Natural killer cell (primary cell): Measurements from ENCODE around the gene MROH7. TPM values are rescaled to one million over a fixed set of nuclear protein-coding genes. Genes with fewer than 3 reads are reported as not detected.

Source experiments
- ATAC-seq, 3 donors: fragments of 150-1000 bp in 2 of 3; fragments of 200-7000 bp in 1 of 3; cut with Tn5 transposase; 1 replicate in 1 of 3; 2 replicates in 2 of 3; pipeline ENCODE4 v1.10.0; 2021; ENCODE audit warnings: mild to moderate bottlenecking in 2 of 3, moderate library complexity in 2 of 3
- DNase-seq, 2 donors: peaks; one replicate each; pipeline versions ENCODE4 v3.0.0 to v3.0.0-alpha.2; 2013 to 2021; ENCODE audit warnings: mixed read lengths in 1 of 2
- H3K27ac ChIP-seq: one replicate; pipeline ENCODE4 v1.5.1; 2013; ENCODE audit warnings: mild to moderate bottlenecking, low read length
- H3K27me3 ChIP-seq: one replicate; pipeline ENCODE4 v1.6.1; 2013; ENCODE audit warnings: low read length; ENCODE audit not compliant: control insufficient read depth, insufficient read depth
- H3K36me3 ChIP-seq: one replicate; pipeline ENCODE4 v1.6.1; 2013; ENCODE audit warnings: low read length; ENCODE audit not compliant: control insufficient read depth, insufficient read depth
- H3K4me1 ChIP-seq: one replicate; pipeline ENCODE4 v1.6.1; 2013; ENCODE audit warnings: low read length; ENCODE audit not compliant: control insufficient read depth, insufficient read depth
- H3K4me3 ChIP-seq: one replicate; pipeline ENCODE4 v1.5.1; 2013; ENCODE audit warnings: low read length
- H3K9me3 ChIP-seq: one replicate; pipeline ENCODE4 v1.6.1; 2013; ENCODE audit warnings: low read length; ENCODE audit not compliant: control insufficient read depth, insufficient read depth
- H3K27ac Mint-ChIP-seq, 2 donors: one replicate each; pipeline ENCODE4 v1.8.0; 2022; ENCODE audit warnings: mild to moderate bottlenecking in 2 of 2, mixed read lengths in 2 of 2, moderate library complexity in 1 of 2
- H3K27me3 Mint-ChIP-seq, 2 donors: one replicate each; pipeline ENCODE4 v1.8.0; 2022; ENCODE audit warnings: low read depth in 2 of 2, mixed read lengths in 2 of 2
- H3K36me3 Mint-ChIP-seq: one replicate; pipeline ENCODE4 v1.8.0; 2022; ENCODE audit warnings: mixed read lengths
- H3K4me1 Mint-ChIP-seq, 2 donors: one replicate each; pipeline ENCODE4 v1.8.0; 2022; ENCODE audit warnings: mixed read lengths in 2 of 2
- H3K4me3 Mint-ChIP-seq: one replicate; pipeline ENCODE4 v1.8.0; 2022; ENCODE audit warnings: mild to moderate bottlenecking, moderate library complexity, mixed read lengths
- H3K9me3 Mint-ChIP-seq, 2 donors: one replicate each; pipeline ENCODE4 v1.8.0; 2022; ENCODE audit warnings: mixed read lengths in 2 of 2
- CTCF ChIP-seq: fragments of 200-600 bp; IDR thresholded peaks from one replicate; pipeline ENCODE4 v1.8.0; 2022; ENCODE audit warnings: antibody characterized with exemption
- WGBS: methylation state at CpG from one replicate; pipeline ENCODE4 v1.1.7; 2013; ENCODE audit warnings: missing lambda C conversion rate; ENCODE audit not compliant: insufficient coverage; 5-methylcytosine and 5-hydroxymethylcytosine counted together
- intact Hi-C: fragments of 100-400 bp; cut with micrococcal nuclease; formaldehyde crosslinking; loops from one replicate; pipeline ENCODE4 v1.14.2; 2022
- total RNA-seq, 4 donors: library from RNA; stranded (reverse); fragments of 120-200 nt in 1 of 4; gene quantifications; one replicate each; pipeline versions ENCODE4 v1.2.3 to v1.2.4, GENCODE V29; 2013 to 2022

Gene MROH7
- total RNA-seq, 3 donors from 2014 or later (not counting 1 experiment from before 2014, with no cell fraction given), result 0.16 to 0.88 (median 0.33) TPM

- no peak for TF ChIP-seq CTCF
- no peak overlapping the region for H3K27ac Mint-ChIP-seq
- no peak for ATAC-seq
- no peaks in the 10 kb centered on the region for H3K27me3 Mint-ChIP-seq
- Histone ChIP-seq H3K4me3 (no peak overlapping the region), H3K36me3 (no peaks in the 10 kb centered on the region), H3K9me3 (no peaks in the 10 kb centered on the region), H3K27ac (no peak overlapping the region), H3K27me3 (no peaks in the 10 kb centered on the region), H3K4me1 (peaks cover 8% of the 10 kb centered on the region)
- intact Hi-C loops, result no loop called here
- no peak overlapping the region for H3K4me3 Mint-ChIP-seq
- WGBS, result 93% methylated on average over 18 of the region's 18 CpGs
- no peaks in the 10 kb centered on the region for H3K36me3 Mint-ChIP-seq
- no peak for DNase-seq
- no peaks in the 10 kb centered on the region for H3K9me3 Mint-ChIP-seq
- H3K4me1 Mint-ChIP-seq, result peaks cover 9 to 11% of the 10 kb centered on the region in 2 donors
Measured at GRCh38 chr1:54602554-54602953, 39.0 kb upstream of the MROH7 start.

- no peak overlapping the region for H3K4me3 ChIP-seq
- H3K27me3 ChIP-seq, result no peaks in the 10 kb centered on the region
- Mint-ChIP-seq H3K4me3 (no peak overlapping the region), H3K27me3 (no peaks in the 10 kb centered on the region), H3K9me3 (no peaks in the 10 kb centered on the region), H3K4me1 (peaks cover 9 to 11% of the 10 kb centered on the region in 2 donors), H3K36me3 (no peaks in the 10 kb centered on the region), H3K27ac (no peak overlapping the region)
- ATAC-seq, result no peak
- no peak for DNase-seq
- peaks cover 8% of the 10 kb centered on the region for H3K4me1 ChIP-seq
- no peak for TF ChIP-seq CTCF
- WGBS, result 89% methylated on average over 6 of the region's 6 CpGs
- H3K27ac ChIP-seq, result no peak overlapping the region
- no peaks in the 10 kb centered on the region for H3K9me3 ChIP-seq
- intact Hi-C loops, result no loop called here
- H3K36me3 ChIP-seq, result no peaks in the 10 kb centered on the region
Measured at GRCh38 chr1:54603241-54603640, 38.3 kb upstream of the MROH7 start.

GRCh38 chr1:54604051-54604450 is 37.5 kb upstream of the MROH7 start:
- Mint-ChIP-seq H3K4me1 (peaks cover 9 to 11% of the 10 kb centered on the region in 2 donors), H3K36me3 (no peaks in the 10 kb centered on the region), H3K27me3 (no peaks in the 10 kb centered on the region), H3K9me3 (no peaks in the 10 kb centered on the region), H3K27ac (no peak overlapping the region), H3K4me3 (no peak overlapping the region)
- Histone ChIP-seq H3K27me3 (no peaks in the 10 kb centered on the region), H3K9me3 (no peaks in the 10 kb centered on the region), H3K27ac (no peak overlapping the region), H3K36me3 (no peaks in the 10 kb centered on the region), H3K4me3 (no peak overlapping the region), H3K4me1 (peaks cover 8% of the 10 kb centered on the region)
- WGBS, result 61% methylated on average over 7 of the region's 7 CpGs
- ATAC-seq (no peak), DNase-seq (no peak)
- intact Hi-C loops, result no loop called here
- TF ChIP-seq CTCF, result no peak

GRCh38 chr1:54604572-54605370 is 36.8 kb upstream of the MROH7 start:
- H3K27me3 ChIP-seq, result no peaks in the 10 kb centered on the region
- Mint-ChIP-seq H3K27me3 (no peaks in the 10 kb centered on the region), H3K36me3 (no peaks in the 10 kb centered on the region), H3K9me3 (no peaks in the 10 kb centered on the region), H3K4me3 (no peak overlapping the region), H3K27ac (peak overlapping the region in 1 of 2 donors; percentile 19), H3K4me1 (peaks cover 9 to 11% of the 10 kb centered on the region in 2 donors)
- H3K4me3 ChIP-seq, result no peak overlapping the region
- H3K36me3 ChIP-seq, result no peaks in the 10 kb centered on the region
- DNase-seq, result peak in 1 of 2 donors; percentile 54
- H3K9me3 ChIP-seq, result no peaks in the 10 kb centered on the region
- whole genome bisulfite sequencing, result 44% methylated on average over 13 of the region's 13 CpGs
- ATAC-seq, result peak in 1 of 3 donors; percentile 58
- TF ChIP-seq CTCF, result no peak
- H3K27ac ChIP-seq, result no peak overlapping the region
- intact Hi-C loops, result no loop called here
- H3K4me1 ChIP-seq, result peaks cover 8% of the 10 kb centered on the region
